Measurements from ENCODE around the gene CACNA2D1.

The CACNA2D1 gene

GRCh38 chr7:82270870-82271269 lies 172.7 kb downstream of the CACNA2D1 start:
- Histone ChIP-seq H3K4ac (ENCODE audit: low read length) (no peak overlapping the region), H3K36me3 (replicated peaks in 1 of 2; ENCODE audit: control insufficient read depth in 2 of 2, insufficient read depth in 2 of 2, low read length in 2 of 2) (no peaks in the 10 kb centered on the region), H4K91ac (ENCODE audit: low read depth, low read length, poor library complexity) (no peak overlapping the region), H3K9ac (ENCODE audit: low read depth, low read length, poor library complexity) (no peak overlapping the region), H4K8ac (ENCODE audit: low read depth, low read length) (no peak overlapping the region), H3K23ac (ENCODE audit: low read depth, low read length, poor library complexity) (no peak overlapping the region), H3K4me2 (ENCODE audit: insufficient read depth, low read length, poor library complexity, severe bottlenecking) (no peak overlapping the region), H2AFZ (ENCODE audit: low read length) (no peak overlapping the region), H3K79me1 (ENCODE audit: low read depth, low read length) (no peaks in the 10 kb centered on the region), H3K4me1 (ENCODE audit: control insufficient read depth in 2 of 2, insufficient read depth in 1 of 2, low read depth in 1 of 2, low read length in 2 of 2) (no peaks in the 10 kb centered on the region), H3K27me3 (ENCODE audit: control insufficient read depth in 3 of 3, insufficient read depth in 3 of 3, low read depth in 1 of 3, low read length in 3 of 3) (peaks cover 0 to 2% (median 0%) of the 10 kb centered on the region in 3 experiments), H3K27ac (replicated peaks; ENCODE audit: low read length) (no peak overlapping the region), H2BK12ac (ENCODE audit: low read length) (no peak overlapping the region), H2BK120ac (ENCODE audit: low read depth, low read length) (no peak overlapping the region), H3K9me3 (replicated peaks in 1 of 2; ENCODE audit: control insufficient read depth in 2 of 2, insufficient read depth in 1 of 2, low read depth in 1 of 2, low read length in 2 of 2) (no peaks in the 10 kb centered on the region), H3K4me3 (ENCODE audit: low read length in 2 of 2) (no peak overlapping the region), H3K18ac (ENCODE audit: low read length) (no peak overlapping the region), H2BK5ac (ENCODE audit: low read length) (no peak overlapping the region), H2AK5ac (ENCODE audit: low read depth, low read length) (no peak overlapping the region), H2BK15ac (ENCODE audit: low read length) (no peak overlapping the region), H3K14ac (ENCODE audit: low read length) (no peak overlapping the region)
- no CpG with 5 or more reads among the region's 1 CpG for WGBS, 2 donors (ENCODE audit: extremely low coverage in 2 of 2, insufficient read length in 2 of 2, insufficient replicate concordance in 1 of 2)
- DNase-seq (ENCODE audit: low spot score) = no peak

- Histone ChIP-seq H2BK12ac (ENCODE audit: low read length) (no peak overlapping the region), H2AFZ (ENCODE audit: low read length) (no peak overlapping the region), H3K79me1 (ENCODE audit: low read depth, low read length) (no peaks in the 10 kb centered on the region), H2BK120ac (ENCODE audit: low read depth, low read length) (no peak overlapping the region), H3K27ac (replicated peaks; ENCODE audit: low read length) (no peak overlapping the region), H4K8ac (ENCODE audit: low read depth, low read length) (no peak overlapping the region), H2BK5ac (ENCODE audit: low read length) (no peak overlapping the region), H3K4ac (ENCODE audit: low read length) (no peak overlapping the region), H3K36me3 (replicated peaks in 1 of 2; ENCODE audit: control insufficient read depth in 2 of 2, insufficient read depth in 2 of 2, low read length in 2 of 2) (no peaks in the 10 kb centered on the region), H3K9ac (ENCODE audit: low read depth, low read length, poor library complexity) (no peak overlapping the region), H3K9me3 (replicated peaks in 1 of 2; ENCODE audit: control insufficient read depth in 2 of 2, insufficient read depth in 1 of 2, low read depth in 1 of 2, low read length in 2 of 2) (no peaks in the 10 kb centered on the region), H3K27me3 (ENCODE audit: control insufficient read depth in 3 of 3, insufficient read depth in 3 of 3, low read depth in 1 of 3, low read length in 3 of 3) (no peaks in the 10 kb centered on the region), H3K14ac (ENCODE audit: low read length) (no peak overlapping the region), H3K4me2 (ENCODE audit: insufficient read depth, low read length, poor library complexity, severe bottlenecking) (no peak overlapping the region), H3K23ac (ENCODE audit: low read depth, low read length, poor library complexity) (no peak overlapping the region), H4K91ac (ENCODE audit: low read depth, low read length, poor library complexity) (no peak overlapping the region), H3K4me3 (ENCODE audit: low read length in 2 of 2) (no peak overlapping the region), H3K4me1 (ENCODE audit: control insufficient read depth in 2 of 2, insufficient read depth in 1 of 2, low read depth in 1 of 2, low read length in 2 of 2) (peaks cover 0 to 3% of the 10 kb centered on the region in 2 donors), H2AK5ac (ENCODE audit: low read depth, low read length) (no peak overlapping the region), H3K18ac (ENCODE audit: low read length) (no peak overlapping the region), H2BK15ac (ENCODE audit: low read length) (no peak overlapping the region)
- DNase-seq (ENCODE audit: low spot score) = no peak
- WGBS, 2 donors (ENCODE audit: extremely low coverage in 2 of 2, insufficient read length in 2 of 2, insufficient replicate concordance in 1 of 2) = no CpG with 5 or more reads among the region's 1 CpG
These were observed 174.9 kb downstream of the CACNA2D1 start for GRCh38 chr7:82268632-82269031.

- no peaks in the 10 kb centered on the region for H3K79me1 ChIP-seq (ENCODE audit: low read depth, low read length)
- no peak overlapping the region for H3K14ac ChIP-seq (ENCODE audit: low read length)
- no peak overlapping the region for H2BK12ac ChIP-seq (ENCODE audit: low read length)
- H2BK5ac ChIP-seq (ENCODE audit: low read length) = no peak overlapping the region
- no peak overlapping the region for H3K23ac ChIP-seq (ENCODE audit: low read depth, low read length, poor library complexity)
- H3K4ac ChIP-seq (ENCODE audit: low read length) = no peak overlapping the region
- no peak for DNase-seq (ENCODE audit: low spot score)
- no peaks in the 10 kb centered on the region for H3K36me3 ChIP-seq (replicated peaks in 1 of 2; ENCODE audit: control insufficient read depth in 2 of 2, insufficient read depth in 2 of 2, low read length in 2 of 2)
- H3K27me3 ChIP-seq (ENCODE audit: control insufficient read depth in 3 of 3, insufficient read depth in 3 of 3, low read depth in 1 of 3, low read length in 3 of 3) = no peaks in the 10 kb centered on the region
- no peak overlapping the region for H3K9ac ChIP-seq (ENCODE audit: low read depth, low read length, poor library complexity)
- H2BK120ac ChIP-seq (ENCODE audit: low read depth, low read length) = no peak overlapping the region
- no peak overlapping the region for H3K18ac ChIP-seq (ENCODE audit: low read length)
- no peak overlapping the region for H2AFZ ChIP-seq (ENCODE audit: low read length)
- no peak overlapping the region for H3K27ac ChIP-seq (replicated peaks; ENCODE audit: low read length)
- peaks cover 0 to 3% of the 10 kb centered on the region in 2 donors for H3K4me1 ChIP-seq (ENCODE audit: control insufficient read depth in 2 of 2, insufficient read depth in 1 of 2, low read depth in 1 of 2, low read length in 2 of 2)
- no peaks in the 10 kb centered on the region for H3K9me3 ChIP-seq (replicated peaks in 1 of 2; ENCODE audit: control insufficient read depth in 2 of 2, insufficient read depth in 1 of 2, low read depth in 1 of 2, low read length in 2 of 2)
- H4K91ac ChIP-seq (ENCODE audit: low read depth, low read length, poor library complexity) = no peak overlapping the region
- H3K4me3 ChIP-seq (ENCODE audit: low read length in 2 of 2) = no peak overlapping the region
- H4K8ac ChIP-seq (ENCODE audit: low read depth, low read length) = no peak overlapping the region
- H2BK15ac ChIP-seq (ENCODE audit: low read length) = no peak overlapping the region
- H2AK5ac ChIP-seq (ENCODE audit: low read depth, low read length) = no peak overlapping the region
- H3K4me2 ChIP-seq (ENCODE audit: insufficient read depth, low read length, poor library complexity, severe bottlenecking) = no peak overlapping the region
These were observed 177.5 kb downstream of the CACNA2D1 start for GRCh38 chr7:82266081-82266480.

GRCh38 chr7:82264783-82265305 lies 178.7 kb downstream of the CACNA2D1 start:
- Histone ChIP-seq H2AK5ac (ENCODE audit: low read depth, low read length) (no peak overlapping the region), H3K79me1 (ENCODE audit: low read depth, low read length) (no peaks in the 10 kb centered on the region), H2BK15ac (ENCODE audit: low read length) (no peak overlapping the region), H3K4me3 (ENCODE audit: low read length in 2 of 2) (no peak overlapping the region), H3K9ac (ENCODE audit: low read depth, low read length, poor library complexity) (no peak overlapping the region), H2AFZ (ENCODE audit: low read length) (no peak overlapping the region), H4K8ac (ENCODE audit: low read depth, low read length) (no peak overlapping the region), H4K91ac (ENCODE audit: low read depth, low read length, poor library complexity) (no peak overlapping the region), H3K14ac (ENCODE audit: low read length) (no peak overlapping the region), H3K23ac (ENCODE audit: low read depth, low read length, poor library complexity) (no peak overlapping the region), H3K9me3 (replicated peaks in 1 of 2; ENCODE audit: control insufficient read depth in 2 of 2, insufficient read depth in 1 of 2, low read depth in 1 of 2, low read length in 2 of 2) (no peaks in the 10 kb centered on the region), H3K4me1 (ENCODE audit: control insufficient read depth in 2 of 2, insufficient read depth in 1 of 2, low read depth in 1 of 2, low read length in 2 of 2) (peaks cover 0 to 3% of the 10 kb centered on the region in 2 donors), H2BK120ac (ENCODE audit: low read depth, low read length) (no peak overlapping the region), H3K36me3 (replicated peaks in 1 of 2; ENCODE audit: control insufficient read depth in 2 of 2, insufficient read depth in 2 of 2, low read length in 2 of 2) (no peaks in the 10 kb centered on the region), H3K4ac (ENCODE audit: low read length) (no peak overlapping the region), H3K4me2 (ENCODE audit: insufficient read depth, low read length, poor library complexity, severe bottlenecking) (no peak overlapping the region), H3K18ac (ENCODE audit: low read length) (no peak overlapping the region), H3K27me3 (ENCODE audit: control insufficient read depth in 3 of 3, insufficient read depth in 3 of 3, low read depth in 1 of 3, low read length in 3 of 3) (no peaks in the 10 kb centered on the region), H2BK12ac (ENCODE audit: low read length) (no peak overlapping the region), H3K27ac (replicated peaks; ENCODE audit: low read length) (no peak overlapping the region), H2BK5ac (ENCODE audit: low read length) (no peak overlapping the region)
- no CpG with 5 or more reads among the region's 3 CpGs for WGBS, 2 donors (ENCODE audit: extremely low coverage in 2 of 2, insufficient read length in 2 of 2, insufficient replicate concordance in 1 of 2)
- DNase-seq (ENCODE audit: low spot score) = no peak
